Parathyroid adenoma (tissue), 2 donors: ENCODE measurements around the gene BGLAP.

Source experiments
- H2AFZ ChIP-seq: fragments of 300-600 bp; sonication (generic); one replicate; pipeline ENCODE4 v1.7.0; 2017; ENCODE audit warnings: antibody characterized with exemption, mild to moderate bottlenecking
- H3K27ac ChIP-seq: fragments of 300-600 bp; sonication (generic); one replicate; pipeline ENCODE4 v1.7.0; 2017
- H3K27me3 ChIP-seq: fragments of 300-600 bp; sonication (generic); one replicate; pipeline ENCODE4 v1.7.0; 2017; ENCODE audit warnings: low read length; ENCODE audit not compliant: control insufficient read depth, insufficient read depth
- H3K36me3 ChIP-seq: fragments of 300-600 bp; sonication (generic); one replicate; pipeline ENCODE4 v1.7.0; 2017; ENCODE audit warnings: low read length; ENCODE audit not compliant: control insufficient read depth, insufficient read depth
- H3K4me1 ChIP-seq: fragments of 300-600 bp; sonication (generic); one replicate; pipeline ENCODE4 v1.7.0; 2017; ENCODE audit warnings: control low read depth
- H3K4me2 ChIP-seq: fragments of 300-600 bp; sonication (generic); one replicate; pipeline ENCODE4 v1.7.0; 2017; ENCODE audit warnings: low read length
- H3K4me3 ChIP-seq: fragments of 300-600 bp; sonication (generic); one replicate; pipeline ENCODE4 v1.7.0; 2017; ENCODE audit warnings: low read depth, low read length
- H3K79me2 ChIP-seq: fragments of 300-600 bp; sonication (generic); one replicate; pipeline ENCODE4 v1.7.0; 2017; ENCODE audit warnings: control low read depth
- H3K9ac ChIP-seq: fragments of 300-600 bp; sonication (generic); one replicate; pipeline ENCODE4 v1.7.0; 2017; ENCODE audit warnings: mild to moderate bottlenecking
- H3K9me3 ChIP-seq: fragments of 300-600 bp; sonication (generic); one replicate; pipeline ENCODE4 v1.7.0; 2017; ENCODE audit warnings: low read length; ENCODE audit not compliant: control insufficient read depth
- CTCF ChIP-seq: fragments of 300-600 bp; sonication (generic); IDR thresholded peaks from one replicate; pipeline ENCODE4 v1.7.0; 2017; ENCODE audit warnings: antibody characterized with exemption, mild to moderate bottlenecking
- donor health status: primary hyperparathyroidism.

The BGLAP gene

GRCh38 chr1:156281281-156281680 lies 39.3 kb downstream of the BGLAP start:
- Histone ChIP-seq H3K4me2 (peak overlapping the region; percentile 83), H3K27ac (peak overlapping the region; percentile 78), H3K79me2 (no peaks in the 10 kb centered on the region), H2AFZ (no peak overlapping the region), H3K36me3 (no peaks in the 10 kb centered on the region), H3K27me3 (no peaks in the 10 kb centered on the region), H3K9ac (no peak overlapping the region), H3K9me3 (no peaks in the 10 kb centered on the region), H3K4me3 (no peak overlapping the region), H3K4me1 (peaks cover 9% of the 10 kb centered on the region)
- TF ChIP-seq CTCF, result no peak

GRCh38 chr1:156281693-156282478 lies 39.9 kb downstream of the BGLAP start:
- H3K27ac ChIP-seq, result peak overlapping the region; percentile 78
- no peaks in the 10 kb centered on the region for H3K9me3 ChIP-seq

GRCh38 chr1:156282479-156283222 lies 40.7 kb downstream of the BGLAP start, which contains the start of gene SMG5:
Gene SMG5 (minus strand): TSS chr1:156282825. CDS start chr1:156282680, 145 bp downstream.
- Histone ChIP-seq H3K9me3 (no peaks in the 10 kb centered on the region), H3K27ac (peak within 1 kb of the TSS; percentile 78), H3K9ac (peak within 1 kb of the TSS; percentile 76), H3K27me3 (no peaks in the 10 kb centered on the region), H3K36me3 (no peaks in the 10 kb centered on the region), H3K79me2 (no peaks in the 10 kb centered on the region), H3K4me1 (peaks cover 9% of the 10 kb centered on the region), H2AFZ (peak within 1 kb of the TSS; percentile 77), H3K4me2 (peak within 1 kb of the TSS; percentile 94), H3K4me3 (peak within 1 kb of the TSS; percentile 92)
- TF ChIP-seq CTCF, result no peak

More at GRCh38 chr1:156281693-156282478, 39.9 kb downstream of the BGLAP start:
- Histone ChIP-seq H3K9ac (peak overlapping the region; percentile 76), H3K4me1 (peaks cover 9% of the 10 kb centered on the region), H2AFZ (peak overlapping the region; percentile 77), H3K27me3 (no peaks in the 10 kb centered on the region), H3K36me3 (no peaks in the 10 kb centered on the region), H3K79me2 (no peaks in the 10 kb centered on the region), H3K4me2 (peak overlapping the region; percentile 83), H3K4me3 (peak overlapping the region; percentile 92)
- TF ChIP-seq CTCF, result no peak

DNA sequence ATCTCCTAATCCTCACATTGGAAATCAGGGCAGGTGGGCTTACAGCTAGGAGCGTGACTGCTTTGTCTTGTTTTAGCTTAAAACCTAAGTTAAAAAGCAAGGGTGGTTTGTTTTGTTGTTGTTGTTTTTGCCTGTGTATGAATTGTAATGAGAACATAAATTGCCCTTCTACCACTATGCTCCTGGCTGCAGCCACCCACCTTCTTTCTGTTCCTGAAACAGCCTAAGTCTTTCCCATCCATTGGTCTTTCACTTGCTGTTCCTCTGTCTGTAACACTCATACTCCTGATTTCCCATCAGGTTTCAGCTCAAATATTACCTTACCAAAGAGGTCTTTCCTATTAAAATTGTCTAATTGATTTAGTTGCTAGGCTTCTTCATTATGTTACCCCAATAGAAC lies 41.5 kb downstream of the BGLAP start:
- Histone ChIP-seq H2AFZ (peak overlapping the region; percentile 77), H3K4me1 (peaks cover 9% of the 10 kb centered on the region), H3K27ac (peak overlapping the region; percentile 78), H3K9me3 (no peaks in the 10 kb centered on the region), H3K4me2 (peak overlapping the region; percentile 94), H3K4me3 (peak overlapping the region; percentile 92), H3K9ac (peak overlapping the region; percentile 6), H3K79me2 (no peaks in the 10 kb centered on the region), H3K36me3 (no peaks in the 10 kb centered on the region), H3K27me3 (no peaks in the 10 kb centered on the region)
- TF ChIP-seq CTCF, result no peak
